ENCODE data around the gene TMEM108. TPM values are rescaled to one million over a fixed set of nuclear protein-coding genes. Genes with fewer than 3 reads are reported as not detected.

The TMEM108 gene
- total and polyA plus RNA-seq, 11 donors: 0.14 to 2.8 (median 0.57) TPM

GRCh38 chr3:133113526-133113925 lies 75.3 kb downstream of the TMEM108 start:
- TF ChIP-seq POLR2A (IDR thresholded peaks at IDR 0.05): no peak
- intact Hi-C loops (cut with DNase I): no loop called here
- Histone ChIP-seq H3K27ac (no peak overlapping the region), H3K4me3 (no peak overlapping the region), H3K4me1 (no peaks in the 10 kb centered on the region), H3K36me3 (no peaks in the 10 kb centered on the region), H3K27me3 (no peaks in the 10 kb centered on the region), H3K9me3 (no peaks in the 10 kb centered on the region)
- DNase-seq (no peak), ATAC-seq (no peak)
- 69 to 80% (median 76%) methylated on average over 3 of the region's 3 CpGs for WGBS, 4 donors

- intact Hi-C loops (cut with DNase I): no loop called here
- Histone ChIP-seq H3K9me3 (no peaks in the 10 kb centered on the region), H3K36me3 (no peaks in the 10 kb centered on the region), H3K4me1 (no peaks in the 10 kb centered on the region), H3K27ac (no peak overlapping the region), H3K27me3 (no peaks in the 10 kb centered on the region), H3K4me3 (no peak overlapping the region)
- TF ChIP-seq POLR2A (IDR thresholded peaks at IDR 0.05): no peak
- TF ChIP-seq, protein P1, sequence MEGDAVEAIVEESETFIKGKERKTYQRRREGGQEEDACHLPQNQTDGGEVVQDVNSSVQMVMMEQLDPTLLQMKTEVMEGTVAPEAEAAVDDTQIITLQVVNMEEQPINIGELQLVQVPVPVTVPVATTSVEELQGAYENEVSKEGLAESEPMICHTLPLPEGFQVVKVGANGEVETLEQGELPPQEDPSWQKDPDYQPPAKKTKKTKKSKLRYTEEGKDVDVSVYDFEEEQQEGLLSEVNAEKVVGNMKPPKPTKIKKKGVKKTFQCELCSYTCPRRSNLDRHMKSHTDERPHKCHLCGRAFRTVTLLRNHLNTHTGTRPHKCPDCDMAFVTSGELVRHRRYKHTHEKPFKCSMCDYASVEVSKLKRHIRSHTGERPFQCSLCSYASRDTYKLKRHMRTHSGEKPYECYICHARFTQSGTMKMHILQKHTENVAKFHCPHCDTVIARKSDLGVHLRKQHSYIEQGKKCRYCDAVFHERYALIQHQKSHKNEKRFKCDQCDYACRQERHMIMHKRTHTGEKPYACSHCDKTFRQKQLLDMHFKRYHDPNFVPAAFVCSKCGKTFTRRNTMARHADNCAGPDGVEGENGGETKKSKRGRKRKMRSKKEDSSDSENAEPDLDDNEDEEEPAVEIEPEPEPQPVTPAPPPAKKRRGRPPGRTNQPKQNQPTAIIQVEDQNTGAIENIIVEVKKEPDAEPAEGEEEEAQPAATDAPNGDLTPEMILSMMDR (IDR thresholded peaks at IDR 0.05): no peak
- ATAC-seq (no peak), DNase-seq (no peak)
- WGBS, 4 donors: 87 to 94% (median 90%) methylated on average over 3 of the region's 3 CpGs
Measured at GRCh38 chr3:133113927-133114597, 75.9 kb downstream of the TMEM108 start.

GRCh38 chr3:133115176-133115575 lies 77.0 kb downstream of the TMEM108 start:
- Histone ChIP-seq H3K36me3 (no peaks in the 10 kb centered on the region), H3K27ac (no peak overlapping the region), H3K4me1 (peaks cover 0 to 6% (median 0%) of the 10 kb centered on the region in 12 donors), H3K4me3 (no peak overlapping the region), H3K9me3 (no peaks in the 10 kb centered on the region), H3K27me3 (no peaks in the 10 kb centered on the region)
- WGBS, 4 donors: 55 to 79% (median 74%) methylated on average over 1 of the region's 1 CpG
- DNase-seq (no peak), ATAC-seq (no peak)
- intact Hi-C loops (cut with DNase I): no loop called here
- TF ChIP-seq POLR2A (IDR thresholded peaks at IDR 0.05): no peak
- TF ChIP-seq, protein P1 (IDR thresholded peaks at IDR 0.05): no peak

DNA sequence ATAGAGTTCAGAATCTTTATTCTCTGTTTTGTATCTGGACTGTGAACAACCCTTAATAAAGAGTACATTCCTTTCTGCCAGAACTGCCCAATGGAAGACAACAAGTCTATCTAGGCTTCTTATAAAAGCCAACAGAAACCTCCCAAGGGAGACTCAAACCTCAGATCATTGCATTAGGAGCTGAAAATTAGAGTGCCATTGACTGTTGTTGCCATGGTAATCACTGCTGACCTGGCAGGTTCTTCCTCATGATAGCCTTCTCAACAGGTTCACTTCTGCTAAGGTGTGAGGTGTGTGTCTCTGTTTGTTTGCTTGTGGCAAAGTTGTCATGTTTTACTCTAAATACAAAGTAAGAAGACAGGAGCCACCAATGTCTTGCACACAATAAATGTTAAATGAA lies 79.2 kb downstream of the TMEM108 start:
- Histone ChIP-seq H3K27ac (no peak overlapping the region), H3K36me3 (no peaks in the 10 kb centered on the region), H3K4me3 (no peak overlapping the region), H3K4me1 (peaks cover 0 to 6% (median 0%) of the 10 kb centered on the region in 12 donors), H3K27me3 (no peaks in the 10 kb centered on the region), H3K9me3 (no peaks in the 10 kb centered on the region)
- no peak for TF ChIP-seq POLR2A (IDR thresholded peaks at IDR 0.05)
- TF ChIP-seq, protein P1 (IDR thresholded peaks at IDR 0.05): no peak
- intact Hi-C loops (cut with DNase I): no loop called here
- ATAC-seq (no peak), DNase-seq (no peak)

- intact Hi-C loops (cut with DNase I): no loop called here
- Histone ChIP-seq H3K27ac (no peak overlapping the region), H3K36me3 (no peaks in the 10 kb centered on the region), H3K27me3 (no peaks in the 10 kb centered on the region), H3K4me3 (no peak overlapping the region), H3K4me1 (peaks cover 0 to 9% (median 2%) of the 10 kb centered on the region in 12 donors), H3K9me3 (no peaks in the 10 kb centered on the region)
- ATAC-seq (peak in 1 of 4 donors; percentile 30), DNase-seq (peak in 1 of 5 donors; percentile 10)
- TF ChIP-seq, protein P1 (IDR thresholded peaks at IDR 0.05): no peak
- no peak for TF ChIP-seq POLR2A (IDR thresholded peaks at IDR 0.05)
- 43 to 65% (median 56%) methylated on average over 2 of the region's 2 CpGs for WGBS, 4 donors
Measured at GRCh38 chr3:133119176-133119575, 81.0 kb downstream of the TMEM108 start.

Data from heart left ventricle (tissue), 16 donors.